ENCODE data around the gene IQCN.

The IQCN gene

DNA sequence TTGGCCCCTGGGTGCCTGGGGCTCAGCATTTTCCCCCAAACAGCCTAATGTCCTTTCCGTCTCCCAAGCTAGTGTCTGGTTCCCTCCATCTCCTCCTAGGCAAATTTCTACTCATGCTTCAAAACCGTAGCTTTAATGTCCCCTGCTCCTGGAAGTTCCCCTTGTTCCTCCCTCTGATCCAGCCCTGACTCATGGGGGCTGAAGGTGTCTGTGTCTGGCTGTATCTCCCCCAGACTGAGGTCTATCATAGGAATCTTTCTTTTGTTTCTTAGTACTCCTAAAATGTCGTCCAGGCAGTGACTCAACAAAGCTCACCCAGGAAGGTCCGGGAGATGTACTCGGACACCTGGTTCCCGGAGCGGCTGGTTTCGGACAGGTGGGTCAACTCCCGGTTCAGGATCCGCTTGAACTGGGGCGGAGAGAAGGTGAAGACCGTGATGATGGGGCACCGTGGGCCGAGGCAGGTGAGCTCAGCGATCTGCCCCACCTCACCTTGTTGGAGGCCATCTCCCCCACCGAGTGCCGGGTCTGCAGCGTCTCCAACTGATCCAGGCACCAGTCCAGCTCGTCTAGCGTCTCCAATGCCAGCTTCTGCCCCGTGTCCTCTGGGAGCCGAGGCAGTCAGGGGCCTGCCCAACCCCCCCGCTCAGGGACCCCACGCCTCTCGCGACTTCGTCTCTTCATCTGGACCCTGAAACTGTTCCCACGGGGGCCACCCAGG is 54.2 kb downstream of the IQCN start:
- Histone ChIP-seq H3K36me3 (no peaks in the 10 kb centered on the region), H3K4me1 (peaks cover 0 to 12% (median 10%) of the 10 kb centered on the region in 4 donors), H3K4me3 (no peak overlapping the region), H3K27ac (no peak overlapping the region), H3K9me3 (no peaks in the 10 kb centered on the region), H3K27me3 (peaks cover 0 to 32% of the 10 kb centered on the region in 2 donors)
- TF ChIP-seq, protein P1, sequence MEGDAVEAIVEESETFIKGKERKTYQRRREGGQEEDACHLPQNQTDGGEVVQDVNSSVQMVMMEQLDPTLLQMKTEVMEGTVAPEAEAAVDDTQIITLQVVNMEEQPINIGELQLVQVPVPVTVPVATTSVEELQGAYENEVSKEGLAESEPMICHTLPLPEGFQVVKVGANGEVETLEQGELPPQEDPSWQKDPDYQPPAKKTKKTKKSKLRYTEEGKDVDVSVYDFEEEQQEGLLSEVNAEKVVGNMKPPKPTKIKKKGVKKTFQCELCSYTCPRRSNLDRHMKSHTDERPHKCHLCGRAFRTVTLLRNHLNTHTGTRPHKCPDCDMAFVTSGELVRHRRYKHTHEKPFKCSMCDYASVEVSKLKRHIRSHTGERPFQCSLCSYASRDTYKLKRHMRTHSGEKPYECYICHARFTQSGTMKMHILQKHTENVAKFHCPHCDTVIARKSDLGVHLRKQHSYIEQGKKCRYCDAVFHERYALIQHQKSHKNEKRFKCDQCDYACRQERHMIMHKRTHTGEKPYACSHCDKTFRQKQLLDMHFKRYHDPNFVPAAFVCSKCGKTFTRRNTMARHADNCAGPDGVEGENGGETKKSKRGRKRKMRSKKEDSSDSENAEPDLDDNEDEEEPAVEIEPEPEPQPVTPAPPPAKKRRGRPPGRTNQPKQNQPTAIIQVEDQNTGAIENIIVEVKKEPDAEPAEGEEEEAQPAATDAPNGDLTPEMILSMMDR (IDR thresholded peaks at IDR 0.05) = no peak
- DNase-seq = no peak
- intact Hi-C loops (cut with DNase I; ENCODE audit: low total_unique reads) = no loop called here

DNA sequence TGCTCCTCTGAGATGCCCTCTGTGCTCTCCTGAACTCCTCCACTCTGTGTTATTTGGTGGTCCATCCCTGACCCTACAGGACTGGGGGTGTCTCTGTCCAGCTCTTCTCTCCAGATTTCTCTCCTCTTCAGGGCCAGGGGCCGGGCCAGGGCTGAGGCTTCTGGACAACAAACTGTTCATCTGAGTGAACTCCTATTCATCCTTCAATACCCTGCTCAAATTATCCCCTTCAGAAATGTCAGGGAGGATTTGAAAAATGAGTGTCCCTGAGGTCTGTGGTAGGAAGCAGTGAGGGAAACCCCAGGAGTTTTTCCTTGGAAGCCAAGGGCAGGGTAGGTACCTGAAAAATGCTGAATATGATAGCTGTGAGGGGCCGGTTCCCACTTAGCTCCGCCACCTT is 55.7 kb downstream of the IQCN start:
- H3K36me3 ChIP-seq = no peaks in the 10 kb centered on the region
- DNase-seq = no peak
- TF ChIP-seq, protein P1 (IDR thresholded peaks at IDR 0.05) = no peak
- intact Hi-C loops (cut with DNase I; ENCODE audit: low total_unique reads) = no loop called here
- no peak overlapping the region for H3K4me3 ChIP-seq
- H3K27ac ChIP-seq = no peak overlapping the region
- no peaks in the 10 kb centered on the region for H3K4me1 ChIP-seq
- H3K9me3 ChIP-seq = no peaks in the 10 kb centered on the region
- peaks cover 0 to 22% of the 10 kb centered on the region in 2 donors for H3K27me3 ChIP-seq

DNA sequence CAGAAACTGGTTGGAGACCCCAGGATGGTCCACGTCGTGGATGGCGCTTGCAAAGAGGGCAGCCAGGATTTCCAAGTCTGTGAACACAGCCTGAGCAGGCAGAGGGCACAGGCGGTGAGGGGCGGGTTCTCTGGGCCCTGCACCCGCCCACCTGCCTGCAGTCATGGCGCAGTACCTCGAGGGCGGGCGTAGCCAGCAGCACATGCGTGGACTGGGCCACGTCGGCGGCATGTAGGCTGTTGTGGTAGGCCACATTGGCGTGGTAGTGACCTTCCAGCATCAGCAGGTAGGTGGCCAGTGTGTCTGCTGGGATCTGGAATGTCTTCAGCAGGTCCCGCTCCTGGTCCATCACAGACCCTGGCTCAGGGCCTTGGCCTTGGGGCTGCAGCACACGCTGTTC is 56.1 kb downstream of the IQCN start:
- Histone ChIP-seq H3K4me3 (no peak overlapping the region), H3K9me3 (no peaks in the 10 kb centered on the region), H3K27me3 (peaks cover 0 to 18% of the 10 kb centered on the region in 2 donors), H3K27ac (no peak overlapping the region), H3K4me1 (no peaks in the 10 kb centered on the region), H3K36me3 (no peaks in the 10 kb centered on the region)
- DNase-seq = no peak
- intact Hi-C loops (cut with DNase I; ENCODE audit: low total_unique reads) = no loop called here
- TF ChIP-seq, protein P1 (IDR thresholded peaks at IDR 0.05) = no peak

DNA sequence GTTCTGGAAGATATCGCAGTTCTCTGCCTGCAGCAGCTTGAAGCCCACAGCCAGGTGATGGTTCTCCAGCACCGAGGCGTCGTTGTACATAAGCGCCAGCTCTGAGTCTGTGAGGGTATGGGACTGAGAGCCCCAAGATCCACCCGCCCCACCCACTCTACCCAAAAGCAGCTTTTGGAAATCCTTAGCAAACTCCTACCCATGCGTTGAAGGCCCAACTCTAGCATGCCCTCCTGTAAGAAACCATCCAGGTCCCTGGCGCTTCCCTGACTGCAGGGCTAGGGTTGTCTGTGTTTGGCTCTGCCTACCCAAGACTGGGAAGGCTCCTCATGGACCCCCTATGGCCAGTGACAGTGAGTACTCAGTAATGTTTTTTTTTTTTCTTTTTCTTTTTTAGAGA is 57.5 kb downstream of the IQCN start:
- TF ChIP-seq, protein P1 (IDR thresholded peaks at IDR 0.05) = no peak
- H3K27me3 ChIP-seq = peaks cover 0 to 13% of the 10 kb centered on the region in 2 donors
- intact Hi-C loops (cut with DNase I; ENCODE audit: low total_unique reads) = no loop called here

DNA sequence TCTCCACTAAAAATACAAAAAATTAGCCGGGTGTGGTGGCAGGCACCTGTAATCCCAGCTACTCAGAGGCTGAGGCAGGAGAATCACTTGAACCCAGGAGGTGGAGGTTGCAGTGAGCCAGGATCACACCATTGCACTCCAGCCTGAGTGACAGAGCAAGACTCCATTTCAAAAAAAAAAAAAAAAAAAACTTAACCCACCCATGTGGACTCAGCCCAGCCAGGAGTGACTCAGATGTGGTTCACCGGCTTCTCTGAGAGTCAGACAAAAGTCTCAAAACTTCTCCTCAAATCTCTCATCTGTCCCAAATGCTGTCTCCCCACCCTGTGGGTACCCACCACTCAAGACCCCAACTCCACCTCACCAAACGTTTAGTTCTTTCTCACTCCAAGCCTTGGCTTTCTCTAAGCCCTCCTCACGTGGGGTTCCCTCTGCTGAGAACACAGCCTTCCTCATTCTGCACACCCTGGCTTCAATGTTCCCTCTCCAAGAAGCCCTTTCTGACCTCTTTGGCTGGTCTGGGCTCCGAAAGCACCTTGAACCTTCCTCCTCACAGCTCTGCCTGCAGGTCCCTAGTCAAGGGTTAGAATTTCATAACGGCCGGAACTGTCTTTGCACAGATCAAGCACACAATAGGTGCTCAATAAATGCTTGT is 59.3 kb downstream of the IQCN start:
- no peak overlapping the region for H3K27ac ChIP-seq
- H3K27me3 ChIP-seq = no peaks in the 10 kb centered on the region
- H3K4me1 ChIP-seq = no peaks in the 10 kb centered on the region
- no peak overlapping the region for H3K4me3 ChIP-seq
- intact Hi-C loops (cut with DNase I; ENCODE audit: low total_unique reads) = no loop called here
- TF ChIP-seq, protein P1 (IDR thresholded peaks at IDR 0.05) = no peak
- H3K9me3 ChIP-seq = no peaks in the 10 kb centered on the region
- DNase-seq = no peak
- no peaks in the 10 kb centered on the region for H3K36me3 ChIP-seq

More for the DNA sequence above, 57.5 kb downstream of the IQCN start:
- Histone ChIP-seq H3K4me1 (no peaks in the 10 kb centered on the region), H3K4me3 (no peak overlapping the region), H3K27ac (no peak overlapping the region), H3K36me3 (no peaks in the 10 kb centered on the region), H3K9me3 (no peaks in the 10 kb centered on the region)
- DNase-seq = no peak
